Activated naive CD8-positive, alpha-beta T cell (primary cell): ENCODE measurements around the gene EPDR1.

Source experiments
- H3K27ac Mint-ChIP-seq: one replicate; pipeline ENCODE4 v1.8.0; 2021; ENCODE audit warnings: mixed read lengths
- H3K27me3 Mint-ChIP-seq: one replicate; pipeline ENCODE4 v1.8.0; 2021; ENCODE audit warnings: mixed read lengths
- H3K36me3 Mint-ChIP-seq: one replicate; pipeline ENCODE4 v1.8.0; 2021; ENCODE audit warnings: mixed read lengths
- H3K4me1 Mint-ChIP-seq: one replicate; pipeline ENCODE4 v1.8.0; 2021; ENCODE audit warnings: low read depth, mixed read lengths
- H3K4me3 Mint-ChIP-seq: one replicate; pipeline ENCODE4 v1.8.0; 2021; ENCODE audit warnings: mild to moderate bottlenecking, mixed read lengths
- H3K9me3 Mint-ChIP-seq: one replicate; pipeline ENCODE4 v1.8.0; 2021; ENCODE audit warnings: low read depth, mixed read lengths

The EPDR1 gene

GRCh38 chr7:37981664-37982063, 61.2 kb downstream of the EPDR1 start:
- no peaks in the 10 kb centered on the region for H3K4me1 Mint-ChIP-seq
- H3K36me3 Mint-ChIP-seq, result no peaks in the 10 kb centered on the region
- H3K27ac Mint-ChIP-seq, result no peak overlapping the region
- no peak overlapping the region for H3K4me3 Mint-ChIP-seq
- H3K9me3 Mint-ChIP-seq, result peaks cover 7% of the 10 kb centered on the region
- peaks cover 7% of the 10 kb centered on the region for H3K27me3 Mint-ChIP-seq

- Mint-ChIP-seq H3K27me3 (peaks cover 9% of the 10 kb centered on the region), H3K27ac (no peak overlapping the region), H3K4me3 (no peak overlapping the region), H3K4me1 (no peaks in the 10 kb centered on the region), H3K36me3 (no peaks in the 10 kb centered on the region), H3K9me3 (peaks cover 7% of the 10 kb centered on the region)
Measured at GRCh38 chr7:37982423-37982822, 62.0 kb downstream of the EPDR1 start.

- peaks cover 12% of the 10 kb centered on the region for H3K27me3 Mint-ChIP-seq
Measured at GRCh38 chr7:37984750-37985390, 64.4 kb downstream of the EPDR1 start.

GRCh38 chr7:37986908-37987330, 66.5 kb downstream of the EPDR1 start:
- no peaks in the 10 kb centered on the region for H3K4me1 Mint-ChIP-seq
- no peak overlapping the region for H3K27ac Mint-ChIP-seq
- H3K27me3 Mint-ChIP-seq, result peaks cover 14% of the 10 kb centered on the region

More at GRCh38 chr7:37984750-37985390, 64.4 kb downstream of the EPDR1 start:
- peaks cover 7% of the 10 kb centered on the region for H3K9me3 Mint-ChIP-seq
- H3K36me3 Mint-ChIP-seq, result no peaks in the 10 kb centered on the region
- no peak overlapping the region for H3K4me3 Mint-ChIP-seq
- no peak overlapping the region for H3K27ac Mint-ChIP-seq
- H3K4me1 Mint-ChIP-seq, result no peaks in the 10 kb centered on the region

GRCh38 chr7:37987732-37988131, 67.3 kb downstream of the EPDR1 start:
- Mint-ChIP-seq H3K4me3 (no peak overlapping the region), H3K27me3 (peaks cover 12% of the 10 kb centered on the region), H3K27ac (no peak overlapping the region), H3K4me1 (no peaks in the 10 kb centered on the region), H3K36me3 (no peaks in the 10 kb centered on the region), H3K9me3 (no peaks in the 10 kb centered on the region)

More at GRCh38 chr7:37986908-37987330, 66.5 kb downstream of the EPDR1 start:
- H3K9me3 Mint-ChIP-seq, result peaks cover 6% of the 10 kb centered on the region
- no peak overlapping the region for H3K4me3 Mint-ChIP-seq
- no peaks in the 10 kb centered on the region for H3K36me3 Mint-ChIP-seq

- H3K9me3 Mint-ChIP-seq, result no peaks in the 10 kb centered on the region
- no peak overlapping the region for H3K4me3 Mint-ChIP-seq
- H3K27me3 Mint-ChIP-seq, result peaks cover 12% of the 10 kb centered on the region
- H3K4me1 Mint-ChIP-seq, result no peaks in the 10 kb centered on the region
- no peaks in the 10 kb centered on the region for H3K36me3 Mint-ChIP-seq
- H3K27ac Mint-ChIP-seq, result no peak overlapping the region
Measured at GRCh38 chr7:37988721-37989650, 68.5 kb downstream of the EPDR1 start.

- no peaks in the 10 kb centered on the region for H3K4me1 Mint-ChIP-seq
- no peaks in the 10 kb centered on the region for H3K36me3 Mint-ChIP-seq
- no peak overlapping the region for H3K4me3 Mint-ChIP-seq
- no peak overlapping the region for H3K27ac Mint-ChIP-seq
- H3K9me3 Mint-ChIP-seq, result no peaks in the 10 kb centered on the region
- H3K27me3 Mint-ChIP-seq, result peaks cover 12% of the 10 kb centered on the region
Measured at GRCh38 chr7:37990337-37990736, 69.9 kb downstream of the EPDR1 start.

- Mint-ChIP-seq H3K4me1 (no peaks in the 10 kb centered on the region), H3K9me3 (no peaks in the 10 kb centered on the region), H3K27ac (no peak overlapping the region), H3K27me3 (peaks cover 7% of the 10 kb centered on the region), H3K4me3 (no peak overlapping the region), H3K36me3 (no peaks in the 10 kb centered on the region)
Measured at GRCh38 chr7:37993060-37993501, 72.6 kb downstream of the EPDR1 start.

- Mint-ChIP-seq H3K27me3 (no peaks in the 10 kb centered on the region), H3K9me3 (no peaks in the 10 kb centered on the region), H3K4me3 (no peak overlapping the region), H3K4me1 (no peaks in the 10 kb centered on the region), H3K36me3 (no peaks in the 10 kb centered on the region), H3K27ac (no peak overlapping the region)
Measured at GRCh38 chr7:37999673-38000072, 79.2 kb downstream of the EPDR1 start.

- H3K27me3 Mint-ChIP-seq, result no peaks in the 10 kb centered on the region
- H3K4me1 Mint-ChIP-seq, result no peaks in the 10 kb centered on the region
- H3K27ac Mint-ChIP-seq, result no peak overlapping the region
- H3K9me3 Mint-ChIP-seq, result no peaks in the 10 kb centered on the region
- no peaks in the 10 kb centered on the region for H3K36me3 Mint-ChIP-seq
- no peak overlapping the region for H3K4me3 Mint-ChIP-seq
Measured at GRCh38 chr7:38000272-38000671, 79.8 kb downstream of the EPDR1 start.
